OCI-LY7 (cell line): ENCODE measurements around the gene WNT8A. TPM values are rescaled to one million over a fixed set of nuclear protein-coding genes. Genes with fewer than 3 reads are reported as not detected.

ENCODE experiments used
- BruUV-seq: library from RNA; stranded (reverse); fragments of 400-500 nt; replicated peaks from 2 replicates; lab custom pipeline; 2021; lab: Mats Ljungman, UMichigan
- CTCF ChIA-PET: fragments of 300-600 bp; sonication (Branson Sonifier 250); formaldehyde crosslinking; loops from one replicate; lab custom pipeline; 2022; ENCODE audit warnings: antibody characterized with exemption; ENCODE audit not compliant: unreplicated experiment; lab: Charles Lee
- POLR2A ChIA-PET: fragments of 300-600 bp; sonication (Branson Sonifier 250); formaldehyde crosslinking; loops from one replicate; lab custom pipeline; 2022; ENCODE audit warnings: antibody characterized with exemption; lab: Charles Lee
- DNase-seq: peaks from one replicate; pipeline ENCODE4 v3.0.0-alpha.2; 2015; ENCODE audit warnings: low spot score
- H2AFZ ChIP-seq: fragments of 200-600 bp; sonication (generic), shearing (Covaris generic); 2 replicates; pipeline ENCODE4 v1.6.1; 2014; ENCODE audit warnings: mild to moderate bottlenecking, antibody characterized with exemption, low read length, moderate library complexity
- H3K27ac ChIP-seq: fragments of 200-600 bp; sonication (generic); 2 replicates; pipeline ENCODE4 v1.5.1; 2014; ENCODE audit warnings: mixed run types, low read depth, mild to moderate bottlenecking, moderate library complexity, low read length, inconsistent platforms; ENCODE audit not compliant: poor library complexity, severe bottlenecking
- H3K36me3 ChIP-seq: fragments of 200-600 bp; sonication (generic); 2 replicates; pipeline ENCODE4 v1.6.1; 2014; ENCODE audit warnings: mild to moderate bottlenecking, antibody characterized with exemption, low read length, moderate library complexity, mixed read lengths; ENCODE audit not compliant: insufficient read depth
- H3K4me1 ChIP-seq: fragments of 200-600 bp; sonication (generic); 2 replicates; pipeline ENCODE4 v1.5.1; 2014; ENCODE audit warnings: mild to moderate bottlenecking, low read length; ENCODE audit not compliant: insufficient read depth, poor library complexity, severe bottlenecking
- H3K4me2 ChIP-seq: fragments of 200-600 bp; sonication (generic); 2 replicates; pipeline ENCODE4 v1.6.1; 2014; ENCODE audit warnings: mild to moderate bottlenecking, low read length
- H3K4me3 ChIP-seq: fragments of 200-600 bp; sonication (generic); 2 replicates; pipeline ENCODE4 v1.5.1; 2014; ENCODE audit warnings: mild to moderate bottlenecking, low read depth, low read length; ENCODE audit not compliant: poor library complexity, severe bottlenecking
- H3K79me2 ChIP-seq: fragments of 200-600 bp; sonication (generic); 2 replicates; pipeline ENCODE4 v1.6.1; 2016; ENCODE audit warnings: low read depth, mild to moderate bottlenecking, low read length, moderate library complexity, mixed read lengths; ENCODE audit not compliant: insufficient read depth
- H3K9me2 ChIP-seq: fragments of 200-600 bp; sonication (generic); 2 replicates; pipeline ENCODE4 v1.6.1; 2016; ENCODE audit warnings: mild to moderate bottlenecking, low read length, mixed read lengths; ENCODE audit not compliant: insufficient read depth
- H3K9me3 ChIP-seq: fragments of 200-600 bp; sonication (generic); 2 replicates; pipeline ENCODE4 v1.6.1; 2014; ENCODE audit warnings: mild to moderate bottlenecking, mixed run types, low read length, mixed read lengths
- H4K20me1 ChIP-seq: fragments of 200-600 bp; sonication (generic); 2 replicates; pipeline ENCODE4 v1.6.1; 2014; ENCODE audit warnings: mild to moderate bottlenecking, antibody characterized with exemption, low read length, moderate library complexity, mixed read lengths; ENCODE audit not compliant: insufficient read depth
- EZH2phosphoT487 ChIP-seq: fragments of 200-600 bp; sonication (generic); IDR thresholded peaks from 2 replicates; pipeline ENCODE4 v1.6.1; 2018; ENCODE audit warnings: low read depth, borderline replicate concordance, mild to moderate bottlenecking, mixed run types, antibody characterized with exemption, low read length, moderate library complexity, mixed read lengths
- intact Hi-C: fragments of 100-400 bp; cut with micrococcal nuclease; formaldehyde crosslinking; loops from one replicate; pipeline ENCODE4 v1.10.0; 2022; ENCODE audit not compliant: unreplicated experiment
- total RNA-seq, 2 experiments: library from RNA; depleted of rRNA in 1 of 2; stranded (reverse); fragments of >200 nt in 1 of 2; shearing (Covaris generic) in 1 of 2; gene quantifications; 2 replicates each; pipeline ENCODE4 v1.2.3, GENCODE V29; 2014 to 2022
- TF ChIP-seq, protein P1 (sequence below): fragments of 200-600 bp; sonication (generic); conservative IDR thresholded peaks from 2 replicates; pipeline ENCODE4 v1.5.1; 2014; ENCODE audit warnings: mild to moderate bottlenecking, antibody characterized with exemption, low read length, moderate library complexity, mixed read lengths

The WNT8A gene
- total RNA-seq, 2 experiments from 2014 or later, result not detected

DNA sequence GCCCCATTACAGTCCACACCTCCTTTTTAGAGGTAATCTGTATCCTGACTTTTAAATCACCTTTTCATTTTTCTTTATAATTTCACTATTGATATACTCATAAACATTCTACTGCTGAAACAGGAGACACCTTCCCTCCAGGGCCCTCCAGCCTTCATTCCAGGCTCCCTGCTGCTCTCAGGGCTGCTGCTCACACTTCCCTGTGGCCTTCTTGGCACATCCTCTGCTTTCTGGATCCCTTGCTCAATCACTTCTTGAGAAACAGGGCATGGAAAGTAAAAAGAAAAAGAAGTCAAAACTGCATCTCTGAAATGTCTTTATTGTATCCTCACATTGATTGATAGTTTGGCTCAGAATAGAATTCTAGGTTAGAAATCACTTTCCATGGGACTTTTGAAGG lies 19.3 kb upstream of the WNT8A start:
- ChIA-PET POLR2A (interaction anchor here (0.6 kb wide), 1 partner anchor 590 kb away, joined by 4 read pairs; no protein-coding TSS in a partner anchor), CTCF (no interaction called here)
- Histone ChIP-seq H3K4me3 (no peak overlapping the region), H2AFZ (no peak overlapping the region), H3K4me2 (no peak overlapping the region), H3K4me1 (no peaks in the 10 kb centered on the region), H3K79me2 (no peaks in the 10 kb centered on the region), H4K20me1 (no peaks in the 10 kb centered on the region), H3K9me3 (no peaks in the 10 kb centered on the region), H3K9me2 (no peaks in the 10 kb centered on the region), H3K36me3 (no peaks in the 10 kb centered on the region), H3K27ac (no peak overlapping the region)
- BruUV-seq, result no TSS peak
- intact Hi-C loops, result no loop called here
- TF ChIP-seq EZH2phosphoT487, result no peak
- TF ChIP-seq, protein P1, sequence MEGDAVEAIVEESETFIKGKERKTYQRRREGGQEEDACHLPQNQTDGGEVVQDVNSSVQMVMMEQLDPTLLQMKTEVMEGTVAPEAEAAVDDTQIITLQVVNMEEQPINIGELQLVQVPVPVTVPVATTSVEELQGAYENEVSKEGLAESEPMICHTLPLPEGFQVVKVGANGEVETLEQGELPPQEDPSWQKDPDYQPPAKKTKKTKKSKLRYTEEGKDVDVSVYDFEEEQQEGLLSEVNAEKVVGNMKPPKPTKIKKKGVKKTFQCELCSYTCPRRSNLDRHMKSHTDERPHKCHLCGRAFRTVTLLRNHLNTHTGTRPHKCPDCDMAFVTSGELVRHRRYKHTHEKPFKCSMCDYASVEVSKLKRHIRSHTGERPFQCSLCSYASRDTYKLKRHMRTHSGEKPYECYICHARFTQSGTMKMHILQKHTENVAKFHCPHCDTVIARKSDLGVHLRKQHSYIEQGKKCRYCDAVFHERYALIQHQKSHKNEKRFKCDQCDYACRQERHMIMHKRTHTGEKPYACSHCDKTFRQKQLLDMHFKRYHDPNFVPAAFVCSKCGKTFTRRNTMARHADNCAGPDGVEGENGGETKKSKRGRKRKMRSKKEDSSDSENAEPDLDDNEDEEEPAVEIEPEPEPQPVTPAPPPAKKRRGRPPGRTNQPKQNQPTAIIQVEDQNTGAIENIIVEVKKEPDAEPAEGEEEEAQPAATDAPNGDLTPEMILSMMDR, result no peak
- no peak for DNase-seq

DNA sequence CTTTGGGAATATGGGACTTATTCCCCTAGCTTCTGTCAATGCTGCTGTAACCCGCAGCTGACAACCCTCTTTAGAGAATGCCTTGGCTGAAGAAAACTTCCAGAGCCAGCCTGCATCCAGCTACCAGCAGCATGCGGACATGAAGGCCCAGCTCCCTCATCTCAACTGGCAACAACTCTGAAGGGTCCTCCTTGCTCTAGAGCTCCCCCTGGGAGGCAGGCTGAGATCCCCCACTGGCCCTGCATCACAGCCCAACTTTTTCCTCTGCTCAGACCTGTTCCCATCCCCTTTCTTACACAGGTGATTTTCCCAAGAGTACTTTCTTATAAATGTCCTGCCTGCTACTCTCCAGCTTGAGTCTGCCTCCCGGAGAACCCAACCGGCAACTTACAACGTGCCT lies 18.7 kb upstream of the WNT8A start:
- POLR2A ChIA-PET, result interaction anchor here (0.6 kb wide), 1 partner anchor 589 kb away, joined by 4 read pairs; no protein-coding TSS in a partner anchor
- intact Hi-C loops, result loop anchor here (5.0 kb wide), 1 partner anchor 438 kb away; no protein-coding TSS in a partner anchor

DNA sequence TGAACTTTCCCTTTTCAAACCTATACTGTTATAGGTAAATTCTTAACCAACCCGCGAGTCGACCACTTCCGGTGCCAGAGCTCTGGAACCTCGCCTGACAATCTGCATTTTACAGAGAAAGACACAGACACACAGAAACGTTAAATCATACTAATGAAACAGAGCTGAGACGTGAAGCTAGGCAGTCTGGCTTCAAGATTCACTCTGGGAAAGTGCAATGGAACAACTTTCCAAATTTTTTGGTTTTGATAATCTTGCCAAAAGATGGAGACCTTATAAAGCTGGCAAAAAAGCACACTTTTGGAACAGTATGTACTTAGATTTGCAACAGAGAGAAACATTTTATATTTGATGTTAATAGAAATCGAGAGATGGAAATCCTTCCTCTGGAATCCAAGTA lies 15.9 kb upstream of the WNT8A start:
- H3K9me3 ChIP-seq, result no peaks in the 10 kb centered on the region
- H3K4me3 ChIP-seq, result no peak overlapping the region
- BruUV-seq, result no TSS peak
- no peaks in the 10 kb centered on the region for H3K9me2 ChIP-seq
- no peaks in the 10 kb centered on the region for H3K4me1 ChIP-seq
- no peaks in the 10 kb centered on the region for H4K20me1 ChIP-seq
- no peaks in the 10 kb centered on the region for H3K36me3 ChIP-seq
- no peak for DNase-seq
- POLR2A ChIA-PET, result no interaction called here
- CTCF ChIA-PET, result interaction anchor here (0.6 kb wide), 1 partner anchor 30 kb away, joined by 3 read pairs; no protein-coding TSS in a partner anchor
- intact Hi-C loops, result loop anchor here (1.0 to 5.0 kb wide), 3 partner anchors 32 to 441 kb away; no protein-coding TSS in a partner anchor
- no peaks in the 10 kb centered on the region for H3K79me2 ChIP-seq
- no peak overlapping the region for H3K4me2 ChIP-seq
- H3K27ac ChIP-seq, result no peak overlapping the region
- H2AFZ ChIP-seq, result no peak overlapping the region
- no peak for TF ChIP-seq EZH2phosphoT487
- TF ChIP-seq, protein P1, result no peak

More for the DNA sequence above, 18.7 kb upstream of the WNT8A start:
- no peaks in the 10 kb centered on the region for H3K9me2 ChIP-seq
- TF ChIP-seq, protein P1, result peak; percentile 74
- no peak for TF ChIP-seq EZH2phosphoT487
- no peak overlapping the region for H3K27ac ChIP-seq
- CTCF ChIA-PET, result no interaction called here
- no peak for DNase-seq
- no peak overlapping the region for H2AFZ ChIP-seq
- H3K79me2 ChIP-seq, result no peaks in the 10 kb centered on the region
- no peaks in the 10 kb centered on the region for H3K36me3 ChIP-seq
- no TSS peak for BruUV-seq
- no peaks in the 10 kb centered on the region for H4K20me1 ChIP-seq
- H3K4me1 ChIP-seq, result no peaks in the 10 kb centered on the region
- no peak overlapping the region for H3K4me2 ChIP-seq
- H3K4me3 ChIP-seq, result no peak overlapping the region
- H3K9me3 ChIP-seq, result no peaks in the 10 kb centered on the region
